ENCODE measurements around the gene MAP7D2. TPM values are rescaled to one million over a fixed set of nuclear protein-coding genes. Genes with fewer than 3 reads are reported as not detected.
A peak's percentile ranks its signal among the peaks of the same experiment; 100 is the strongest.

Gene MAP7D2
- total and polyA plus RNA-seq, 3 experiments from 2014 or later = 0.12 to 0.53 (median 0.28) TPM

DNA sequence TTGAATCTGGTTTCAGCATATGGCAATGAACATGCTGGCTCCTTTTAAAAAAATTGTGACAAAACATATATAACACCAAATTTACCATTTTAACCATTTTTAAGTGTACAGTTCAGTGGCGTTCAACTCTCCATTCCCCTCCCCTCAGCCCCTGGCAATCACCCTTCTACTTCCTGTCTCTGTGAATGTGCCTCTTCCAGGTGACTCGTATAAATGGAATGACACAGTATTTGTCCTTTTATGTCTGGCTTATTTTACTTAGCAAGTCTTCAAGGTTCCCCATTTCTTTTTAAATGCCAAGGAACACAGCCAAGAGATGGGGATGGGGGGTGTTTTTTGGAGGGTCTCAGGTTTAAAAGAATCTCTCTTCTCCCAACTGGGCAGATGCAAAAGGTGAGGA lies 90.4 kb downstream of the MAP7D2 start:
- Histone ChIP-seq H3K27ac (ENCODE audit: low read depth, low read length) (no peak overlapping the region), H3K9me3 (ENCODE audit: low read length) (no peaks in the 10 kb centered on the region), H3K4me1 (ENCODE audit: insufficient read depth, low read length) (no peaks in the 10 kb centered on the region), H3K36me3 (ENCODE audit: insufficient read depth, low read length) (no peaks in the 10 kb centered on the region), H3K4me3 (ENCODE audit: low read length) (no peak overlapping the region), H3K27me3 (ENCODE audit: insufficient read depth, low read length, poor library complexity, severe bottlenecking) (no peaks in the 10 kb centered on the region)
- ChIA-PET CTCF (no interaction called here), POLR2A (no interaction called here)
- H3K27me3 Mint-ChIP-seq = peaks cover 0 to 8% of the 10 kb centered on the region in 2 donors
- H3K9me3 Mint-ChIP-seq = no peaks in the 10 kb centered on the region
- peaks cover 5 to 19% (median 18%) of the 10 kb centered on the region in 3 donors for H3K4me1 Mint-ChIP-seq
- no peak for DNase-seq
- H3K27ac Mint-ChIP-seq = no peak overlapping the region
- no peak overlapping the region for H3K4me3 Mint-ChIP-seq
- H3K36me3 Mint-ChIP-seq = peaks cover 0 to 33% (median 11%) of the 10 kb centered on the region in 3 donors

DNA sequence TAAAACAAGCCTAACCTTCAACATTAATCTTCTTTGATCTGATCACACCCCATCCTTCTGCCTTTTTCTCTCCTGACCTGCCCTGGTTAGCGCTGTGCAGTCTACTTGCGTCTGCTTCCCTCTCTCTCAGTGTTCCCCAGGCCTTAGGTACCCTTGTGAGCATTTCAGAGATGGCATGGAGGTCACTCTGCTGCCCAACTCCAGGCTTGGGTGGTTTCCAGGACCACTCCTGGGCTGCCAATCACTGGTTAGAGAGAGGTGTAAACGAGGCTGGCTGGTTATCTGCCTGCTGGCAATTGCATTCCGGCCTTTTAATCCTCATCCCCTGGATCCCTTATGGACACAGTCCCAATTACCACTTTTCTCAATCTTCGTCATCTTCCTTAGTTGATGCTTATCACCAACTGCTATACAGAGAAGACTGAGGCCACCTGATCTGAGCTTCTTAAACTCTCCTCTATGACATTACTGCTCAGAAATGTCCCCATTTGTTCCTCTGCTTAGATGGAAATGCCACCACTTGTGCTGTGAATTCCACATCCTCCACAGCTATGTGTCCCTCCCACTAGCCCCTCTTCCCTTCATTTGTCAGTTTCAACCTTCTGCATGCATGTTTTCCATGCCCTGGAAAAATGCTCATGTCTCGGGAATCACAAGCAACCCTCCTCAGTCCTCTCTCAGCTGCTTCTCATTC lies 96.9 kb downstream of the MAP7D2 start:
- POLR2A ChIA-PET = no interaction called here

DNA sequence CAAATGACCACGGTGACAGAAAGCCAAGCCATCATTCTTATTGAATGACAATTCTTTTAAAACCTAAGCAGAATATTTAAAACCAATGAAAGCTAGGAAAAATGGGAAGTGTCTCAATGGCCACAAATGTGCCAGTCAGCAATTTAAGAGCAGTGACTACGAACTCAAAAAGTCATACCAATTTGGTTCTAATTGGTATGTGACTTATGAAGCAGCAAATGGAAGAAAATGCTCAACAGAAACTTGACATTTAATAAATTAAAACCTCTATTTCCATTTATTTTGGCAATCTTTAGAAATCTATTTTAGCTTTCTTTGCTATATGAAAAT lies 100.1 kb downstream of the MAP7D2 start:
- no peaks in the 10 kb centered on the region for H3K9me3 ChIP-seq (ENCODE audit: low read length)
- no peaks in the 10 kb centered on the region for H3K36me3 ChIP-seq (ENCODE audit: insufficient read depth, low read length)
- no peaks in the 10 kb centered on the region for H3K27me3 ChIP-seq (ENCODE audit: insufficient read depth, low read length, poor library complexity, severe bottlenecking)
- H3K27ac Mint-ChIP-seq = no peak overlapping the region
- DNase-seq = no peak
- ChIA-PET POLR2A (no interaction called here), CTCF (no interaction called here)
- H3K9me3 Mint-ChIP-seq = peaks cover 6 to 18% (median 14%) of the 10 kb centered on the region in 5 donors
- H3K27ac ChIP-seq (ENCODE audit: low read depth, low read length) = no peak overlapping the region
- H3K4me3 ChIP-seq (ENCODE audit: low read length) = no peak overlapping the region
- H3K4me3 Mint-ChIP-seq = no peak overlapping the region
- no peaks in the 10 kb centered on the region for H3K4me1 Mint-ChIP-seq
- H3K4me1 ChIP-seq (ENCODE audit: insufficient read depth, low read length) = no peaks in the 10 kb centered on the region
- peaks cover 2 to 10% of the 10 kb centered on the region in 2 donors for H3K27me3 Mint-ChIP-seq
- peaks cover 0 to 43% (median 10%) of the 10 kb centered on the region in 3 donors for H3K36me3 Mint-ChIP-seq

More for the DNA sequence above, 96.9 kb downstream of the MAP7D2 start:
- peaks cover 4 to 17% (median 14%) of the 10 kb centered on the region in 5 donors for H3K9me3 Mint-ChIP-seq
- Histone ChIP-seq H3K4me1 (ENCODE audit: insufficient read depth, low read length) (no peaks in the 10 kb centered on the region), H3K9me3 (ENCODE audit: low read length) (no peaks in the 10 kb centered on the region), H3K27me3 (ENCODE audit: insufficient read depth, low read length, poor library complexity, severe bottlenecking) (no peaks in the 10 kb centered on the region), H3K27ac (ENCODE audit: low read depth, low read length) (no peak overlapping the region), H3K4me3 (ENCODE audit: low read length) (no peak overlapping the region), H3K36me3 (ENCODE audit: insufficient read depth, low read length) (no peaks in the 10 kb centered on the region)
- peaks cover 2 to 19% of the 10 kb centered on the region in 2 donors for H3K27me3 Mint-ChIP-seq
- H3K27ac Mint-ChIP-seq = no peak overlapping the region
- H3K4me1 Mint-ChIP-seq = no peaks in the 10 kb centered on the region
- H3K36me3 Mint-ChIP-seq = peaks cover 0 to 60% (median 15%) of the 10 kb centered on the region in 3 donors
- H3K4me3 Mint-ChIP-seq = no peak overlapping the region
- CTCF ChIA-PET = no interaction called here
- no peak for DNase-seq

- POLR2A ChIA-PET = no interaction called here
- no peak overlapping the region for H3K27ac ChIP-seq (ENCODE audit: low read depth, low read length)
These were observed 100.6 kb downstream of the MAP7D2 start for GRCh38 chrX:20015945-20016615.

GRCh38 chrX:20015422-20015821 lies 101.3 kb downstream of the MAP7D2 start:
- Histone ChIP-seq H3K9me3 (ENCODE audit: low read length) (no peaks in the 10 kb centered on the region), H3K36me3 (ENCODE audit: insufficient read depth, low read length) (no peaks in the 10 kb centered on the region), H3K4me3 (ENCODE audit: low read length) (no peak overlapping the region), H3K4me1 (ENCODE audit: insufficient read depth, low read length) (no peaks in the 10 kb centered on the region), H3K27ac (ENCODE audit: low read depth, low read length) (no peak overlapping the region), H3K27me3 (ENCODE audit: insufficient read depth, low read length, poor library complexity, severe bottlenecking) (no peaks in the 10 kb centered on the region)
- no peak for DNase-seq
- peak overlapping the region in 1 of 8 donors; percentile 21 for H3K27ac Mint-ChIP-seq
- H3K9me3 Mint-ChIP-seq = peaks cover 6 to 18% (median 14%) of the 10 kb centered on the region in 5 donors
- H3K4me1 Mint-ChIP-seq = no peaks in the 10 kb centered on the region
- ChIA-PET CTCF (no interaction called here), POLR2A (no interaction called here)
- peaks cover 0 to 41% (median 10%) of the 10 kb centered on the region in 3 donors for H3K36me3 Mint-ChIP-seq
- peaks cover 2 to 9% of the 10 kb centered on the region in 2 donors for H3K27me3 Mint-ChIP-seq
- H3K4me3 Mint-ChIP-seq = no peak overlapping the region

More at GRCh38 chrX:20015945-20016615, 100.6 kb downstream of the MAP7D2 start:
- Mint-ChIP-seq H3K9me3 (peaks cover 6 to 18% (median 14%) of the 10 kb centered on the region in 5 donors), H3K36me3 (peaks cover 0 to 41% (median 10%) of the 10 kb centered on the region in 3 donors), H3K4me1 (no peaks in the 10 kb centered on the region), H3K27ac (peak overlapping the region in 1 of 8 donors; percentile 21), H3K27me3 (peaks cover 2 to 10% of the 10 kb centered on the region in 2 donors), H3K4me3 (no peak overlapping the region)
- H3K9me3 ChIP-seq (ENCODE audit: low read length) = no peaks in the 10 kb centered on the region
- CTCF ChIA-PET = no interaction called here
- H3K4me3 ChIP-seq (ENCODE audit: low read length) = no peak overlapping the region
- no peaks in the 10 kb centered on the region for H3K4me1 ChIP-seq (ENCODE audit: insufficient read depth, low read length)
- no peaks in the 10 kb centered on the region for H3K36me3 ChIP-seq (ENCODE audit: insufficient read depth, low read length)
- H3K27me3 ChIP-seq (ENCODE audit: insufficient read depth, low read length, poor library complexity, severe bottlenecking) = no peaks in the 10 kb centered on the region
- DNase-seq = no peak

DNA sequence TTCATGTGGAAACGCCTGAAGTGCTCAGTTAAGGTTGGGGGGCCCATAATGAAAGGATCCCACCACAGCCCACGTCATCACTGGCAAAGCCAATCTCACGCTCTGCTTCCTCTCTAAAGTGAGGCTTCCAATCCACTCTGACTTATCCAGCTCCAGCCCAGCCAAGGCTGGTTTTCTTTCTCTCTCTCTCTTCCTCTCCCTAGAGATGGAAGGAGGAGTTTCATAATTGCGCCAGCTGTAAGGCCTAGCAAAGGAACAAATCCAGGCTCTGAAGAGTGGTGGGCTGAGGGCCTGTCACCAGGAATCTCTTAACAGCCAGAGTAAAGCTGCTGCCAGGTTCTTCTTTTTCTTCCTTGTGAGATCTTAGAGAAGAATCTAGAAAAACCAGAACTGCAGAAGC lies 105.1 kb downstream of the MAP7D2 start:
- ChIA-PET POLR2A (no interaction called here), CTCF (no interaction called here)
- Mint-ChIP-seq H3K4me1 (no peaks in the 10 kb centered on the region), H3K27me3 (no peaks in the 10 kb centered on the region), H3K4me3 (no peak overlapping the region), H3K36me3 (peaks cover 0 to 31% (median 10%) of the 10 kb centered on the region in 3 donors), H3K27ac (no peak overlapping the region), H3K9me3 (peaks cover 6 to 18% (median 12%) of the 10 kb centered on the region in 5 donors)
- Histone ChIP-seq H3K27ac (ENCODE audit: low read depth, low read length) (no peak overlapping the region), H3K9me3 (ENCODE audit: low read length) (no peaks in the 10 kb centered on the region), H3K36me3 (ENCODE audit: insufficient read depth, low read length) (no peaks in the 10 kb centered on the region), H3K27me3 (ENCODE audit: insufficient read depth, low read length, poor library complexity, severe bottlenecking) (no peaks in the 10 kb centered on the region), H3K4me3 (ENCODE audit: low read length) (no peak overlapping the region), H3K4me1 (ENCODE audit: insufficient read depth, low read length) (no peaks in the 10 kb centered on the region)
- no peak for DNase-seq

DNA sequence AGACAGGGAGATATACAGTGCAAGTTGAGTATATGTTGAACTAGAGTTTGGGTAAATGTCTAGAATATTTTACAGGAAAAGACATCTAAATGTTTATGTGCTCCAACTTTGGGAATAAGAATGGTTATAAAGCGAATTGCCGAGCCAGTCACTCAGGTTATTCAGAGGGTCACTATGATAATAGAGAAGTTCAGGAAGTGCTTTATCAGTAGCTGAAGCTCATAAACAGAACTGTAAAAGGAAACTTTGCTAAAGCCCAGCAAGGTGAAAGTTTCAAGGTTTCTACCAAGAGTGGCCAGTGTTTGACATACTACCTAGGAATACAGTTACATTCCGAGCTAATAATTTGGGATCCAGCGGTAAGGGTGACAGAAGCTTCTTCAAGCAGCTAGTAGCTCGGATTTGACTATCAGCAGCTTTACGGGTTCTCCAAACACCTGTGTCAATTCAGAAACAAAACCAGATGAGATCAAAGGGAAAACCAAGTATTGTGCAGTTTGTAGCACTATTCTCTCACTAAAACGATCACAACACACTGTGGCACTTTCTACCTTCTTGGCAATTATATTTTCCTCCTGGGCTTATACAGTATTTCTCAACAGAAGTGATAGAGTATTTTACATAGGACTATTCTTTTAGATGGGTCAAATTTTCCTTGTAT lies 108.6 kb downstream of the MAP7D2 start:
- POLR2A ChIA-PET = no interaction called here
- peaks cover 0 to 2% (median 0%) of the 10 kb centered on the region in 5 donors for H3K9me3 Mint-ChIP-seq
- peaks cover 0 to 2% (median under 1%) of the 10 kb centered on the region in 3 donors for H3K36me3 Mint-ChIP-seq
- Histone ChIP-seq H3K36me3 (ENCODE audit: insufficient read depth, low read length) (no peaks in the 10 kb centered on the region), H3K9me3 (ENCODE audit: low read length) (no peaks in the 10 kb centered on the region), H3K27me3 (ENCODE audit: insufficient read depth, low read length, poor library complexity, severe bottlenecking) (no peaks in the 10 kb centered on the region), H3K4me3 (ENCODE audit: low read length) (no peak overlapping the region), H3K27ac (ENCODE audit: low read depth, low read length) (no peak overlapping the region), H3K4me1 (ENCODE audit: insufficient read depth, low read length) (no peaks in the 10 kb centered on the region)
- no peak overlapping the region for H3K4me3 Mint-ChIP-seq
- H3K4me1 Mint-ChIP-seq = no peaks in the 10 kb centered on the region
- CTCF ChIA-PET = no interaction called here
- no peak for DNase-seq
- no peak overlapping the region for H3K27ac Mint-ChIP-seq
- no peaks in the 10 kb centered on the region for H3K27me3 Mint-ChIP-seq

DNA sequence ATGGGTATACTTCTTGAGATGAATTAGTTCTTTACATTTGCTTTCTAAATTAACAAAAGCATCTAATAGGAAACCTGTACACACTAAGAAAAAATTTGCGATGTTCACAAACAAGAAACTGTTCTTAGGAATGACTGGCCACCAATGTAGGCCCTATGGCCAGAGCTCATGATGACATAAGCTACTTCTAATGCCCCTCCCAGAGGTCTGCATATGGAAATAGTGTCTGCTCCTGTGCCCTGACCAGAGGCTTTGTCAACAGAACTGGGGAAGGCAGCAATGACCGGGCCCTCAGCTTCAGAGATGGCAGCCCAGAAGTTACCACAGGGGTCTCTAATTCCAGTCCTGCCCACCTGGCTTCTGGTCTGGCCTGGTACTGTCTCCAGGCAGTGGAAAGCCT lies 110.8 kb downstream of the MAP7D2 start:
- no peak overlapping the region for H3K27ac ChIP-seq (ENCODE audit: low read depth, low read length)
- Mint-ChIP-seq H3K4me1 (no peaks in the 10 kb centered on the region), H3K9me3 (no peaks in the 10 kb centered on the region), H3K36me3 (no peaks in the 10 kb centered on the region), H3K27ac (no peak overlapping the region), H3K27me3 (no peaks in the 10 kb centered on the region), H3K4me3 (no peak overlapping the region)
- no peaks in the 10 kb centered on the region for H3K27me3 ChIP-seq (ENCODE audit: insufficient read depth, low read length, poor library complexity, severe bottlenecking)
- POLR2A ChIA-PET = no interaction called here
- CTCF ChIA-PET = no interaction called here
- no peaks in the 10 kb centered on the region for H3K9me3 ChIP-seq (ENCODE audit: low read length)
- H3K4me1 ChIP-seq (ENCODE audit: insufficient read depth, low read length) = no peaks in the 10 kb centered on the region
- no peak for DNase-seq
- no peaks in the 10 kb centered on the region for H3K36me3 ChIP-seq (ENCODE audit: insufficient read depth, low read length)
- no peak overlapping the region for H3K4me3 ChIP-seq (ENCODE audit: low read length)

Measured in CD8-positive, alpha-beta memory T cell (primary cell).